ENCODE results near the gene OR2AP1.
"Not testable (repeated sequence)": the region's sequence is repeated elsewhere in the genome, so short reads cannot be mapped to it uniquely, and the experiment has no call there.

The OR2AP1 gene

GRCh38 chr12:55572168-55572567 lies at the start of gene OR2AP1:
Gene OR2AP1 (plus strand): TSS chr12:55572468. CDS start chr12:55574415, 1,947 bp downstream.
- DNase-seq: no peak

GRCh38 chr12:55548235-55548634 lies 24.0 kb upstream of the OR2AP1 start:
- DNase-seq: not testable (repeated sequence)

GRCh38 chr12:55548756-55549155 lies 23.5 kb upstream of the OR2AP1 start:
- no peak for DNase-seq

DNA sequence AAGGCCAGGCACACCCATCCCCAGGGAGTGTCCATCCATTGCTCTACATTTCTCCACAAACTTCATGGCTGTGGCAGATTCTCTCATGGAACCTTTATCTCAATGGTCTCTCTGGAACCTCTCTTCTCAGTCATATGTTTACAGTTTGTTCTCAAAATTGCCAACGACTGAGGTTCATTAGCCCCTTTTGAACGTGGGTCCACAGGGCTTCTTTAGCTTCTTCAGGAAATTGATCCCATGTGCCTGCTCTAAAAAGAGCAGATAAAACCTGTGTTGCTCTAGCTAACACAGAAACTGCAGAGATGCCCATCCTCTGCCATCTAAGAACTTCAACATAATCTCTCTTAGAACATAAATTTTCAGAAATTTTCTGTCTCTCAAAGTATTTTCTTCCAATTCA lies 23.0 kb upstream of the OR2AP1 start, which contains the start of gene OR6C4:
Gene OR6C4 (plus strand): TSS at position 301 of the 400 bp plus-strand sequence. CDS start 1,625 bp downstream, outside the sequence.
- no peak for DNase-seq

GRCh38 chr12:55554296-55554695 lies 18.0 kb upstream of the OR2AP1 start:
- DNase-seq: no peak

DNA sequence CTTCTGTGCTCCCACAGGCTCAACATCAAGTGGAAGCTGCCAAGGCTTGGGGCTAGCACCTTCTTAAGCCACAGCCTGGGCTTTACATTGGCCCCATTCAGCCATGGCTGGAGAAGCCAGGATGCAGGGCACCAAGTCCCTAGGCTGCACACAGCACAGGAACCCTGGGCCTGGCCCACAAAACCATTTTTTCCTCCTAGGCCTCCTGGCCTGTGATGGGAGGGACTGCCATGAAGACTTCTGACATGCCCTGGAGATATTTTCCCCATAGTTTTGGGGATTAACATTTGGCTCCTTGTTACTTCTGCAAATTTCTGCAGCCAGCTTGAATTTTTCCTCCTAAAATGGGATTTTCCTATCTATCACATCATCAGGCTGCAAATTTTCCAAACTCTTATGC lies 2.2 kb upstream of the OR2AP1 start:
- not testable (repeated sequence) for DNase-seq

DNA sequence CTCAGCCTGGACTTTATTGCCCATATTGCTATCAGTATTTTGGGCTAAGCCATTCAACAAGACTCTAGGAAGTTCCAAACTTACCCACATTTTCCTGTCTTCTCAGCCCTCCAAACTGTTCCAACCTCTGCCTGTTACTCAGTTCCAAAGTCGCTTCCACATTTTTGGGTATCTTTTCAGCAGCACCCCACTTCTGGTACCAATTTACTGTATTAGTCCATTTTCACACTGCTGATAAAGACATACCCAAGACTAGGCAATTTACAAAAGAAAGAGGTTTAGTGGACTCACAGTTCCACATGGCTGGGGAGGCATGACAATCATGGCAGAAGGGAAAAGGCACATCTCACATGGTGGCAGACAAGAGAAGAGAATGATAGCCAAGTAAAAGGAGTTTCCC lies 1.6 kb upstream of the OR2AP1 start:
- not testable (repeated sequence) for DNase-seq

- DNase-seq: no peak
These were observed 9.8 kb downstream of the OR2AP1 start for GRCh38 chr12:55582066-55582465.

GRCh38 chr12:55585817-55586216 lies 13.5 kb downstream of the OR2AP1 start:
- DNase-seq: no peak

GRCh38 chr12:55590152-55590551 lies 17.9 kb downstream of the OR2AP1 start:
- not testable (repeated sequence) for DNase-seq

DNA sequence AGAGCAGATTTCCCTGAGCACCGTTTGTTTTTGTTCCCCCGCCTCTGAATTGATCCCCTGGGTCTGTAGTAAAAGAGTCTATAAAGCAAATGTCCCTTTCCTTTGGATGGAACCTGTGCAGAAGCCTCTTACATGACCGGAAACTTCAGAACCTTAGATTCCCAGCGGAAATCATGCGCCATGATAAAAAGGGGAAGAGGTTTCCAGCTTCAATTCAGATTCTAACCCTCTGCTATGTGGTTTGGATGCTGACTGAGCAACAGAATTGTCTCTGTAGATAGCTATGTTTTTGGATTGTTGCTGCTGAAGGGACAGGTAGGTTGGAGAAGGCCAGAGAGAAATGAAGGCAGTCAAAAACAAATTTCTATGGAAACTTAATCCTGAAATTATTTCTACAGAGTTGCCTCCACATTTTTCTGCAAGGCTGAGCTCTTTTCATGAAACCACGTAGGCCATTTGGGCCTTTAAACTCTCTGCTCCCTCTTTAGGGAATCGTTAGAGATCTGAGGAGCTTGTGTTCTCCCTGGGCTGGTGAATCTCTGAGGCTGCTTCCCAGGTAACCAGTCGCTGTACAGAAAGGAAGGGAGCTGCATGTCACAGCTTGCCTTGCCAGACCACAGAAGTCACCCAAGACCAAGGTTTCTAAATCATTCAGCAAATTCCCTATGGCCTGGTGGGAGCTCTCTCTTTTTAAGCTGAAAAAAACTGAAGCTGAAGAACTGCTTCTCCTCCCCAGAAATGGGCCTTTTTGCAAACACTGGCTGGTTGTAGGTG lies 35.7 kb downstream of the OR2AP1 start:
- DNase-seq: no peak

GRCh38 chr12:55610598-55610997 lies 38.3 kb downstream of the OR2AP1 start:
- DNase-seq: no peak

DNA sequence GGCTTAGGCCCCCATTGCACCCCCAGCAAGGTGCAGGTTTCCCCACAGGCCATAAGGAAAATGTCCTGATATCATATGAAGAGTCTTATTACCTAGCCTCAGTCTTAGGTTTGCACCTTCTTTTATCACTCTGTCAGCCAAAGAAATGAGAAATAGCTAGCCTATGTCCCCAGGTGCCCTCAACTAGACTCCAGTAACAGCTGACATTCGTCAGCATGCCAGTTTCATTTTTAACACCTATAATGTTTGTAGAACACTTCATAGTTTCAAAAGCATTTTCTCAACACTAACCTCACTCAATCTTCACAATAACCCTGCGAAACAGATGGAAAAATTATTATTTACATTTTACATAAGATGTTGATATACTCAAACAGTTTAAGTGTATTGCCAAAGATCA lies 40.4 kb downstream of the OR2AP1 start:
- DNase-seq: no peak

DNA sequence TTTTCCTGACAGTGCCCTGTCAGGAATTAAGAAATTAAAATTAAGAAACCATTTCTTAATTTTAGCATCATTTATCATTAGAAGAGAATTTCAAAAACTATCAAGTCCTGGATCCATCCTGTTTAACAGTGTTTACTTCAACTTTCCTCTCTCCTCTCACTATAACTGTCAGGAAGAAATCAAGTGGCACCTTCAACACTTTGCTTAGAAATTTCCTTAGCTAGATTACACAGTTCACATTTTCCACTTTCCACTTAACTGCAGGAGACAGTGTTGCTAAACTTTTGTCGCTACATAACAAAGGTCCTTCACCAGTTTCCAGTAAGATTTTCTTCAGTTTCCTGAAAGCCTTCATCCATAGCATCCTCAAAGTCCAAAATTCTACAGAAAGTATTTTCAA lies 42.5 kb downstream of the OR2AP1 start:
- DNase-seq: no peak

DNA sequence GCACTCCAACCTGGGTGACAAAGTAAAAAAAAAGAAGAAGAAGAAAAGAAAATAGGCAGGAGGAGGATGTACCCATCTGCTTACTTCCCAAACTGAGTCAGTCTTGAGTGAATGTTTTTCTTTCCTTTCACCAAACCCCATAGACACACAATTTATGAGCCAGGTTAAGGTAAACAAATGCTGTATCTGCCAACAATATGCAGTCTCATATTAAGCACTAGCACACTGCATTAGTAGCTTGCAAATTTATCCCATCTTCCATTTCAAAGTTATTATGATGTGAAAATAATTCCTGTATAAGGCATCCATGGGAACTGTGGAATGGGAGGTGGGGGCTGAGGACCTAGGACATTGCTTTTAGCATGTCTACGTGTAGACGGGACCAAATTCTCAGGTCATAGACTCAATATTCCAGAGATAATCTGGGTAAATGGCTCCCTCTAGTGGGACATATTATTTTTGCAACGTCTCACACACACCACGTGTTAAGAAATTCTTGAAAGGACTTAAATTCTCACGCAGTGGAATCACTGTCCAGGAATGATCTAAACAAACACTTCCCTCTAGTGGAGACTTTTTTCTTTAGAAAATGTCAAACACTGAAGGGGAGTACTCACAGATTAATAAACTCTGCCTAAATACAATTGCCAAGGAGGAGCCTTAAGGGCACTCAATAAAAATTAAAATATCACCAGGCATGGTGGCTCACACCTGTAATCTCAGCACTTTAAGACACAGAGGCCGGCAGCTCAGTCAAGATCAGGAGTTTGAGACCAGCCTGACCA lies 47.3 kb downstream of the OR2AP1 start:
- peak; percentile 74 to 88 for DNase-seq

- no peak for DNase-seq
These were observed 51.8 kb downstream of the OR2AP1 start for GRCh38 chr12:55624056-55624455.
